H1 (cell line): ENCODE data around the gene ZNF689. TPM values are rescaled to one million over a fixed set of nuclear protein-coding genes. Genes with fewer than 3 reads are reported as not detected.
A peak's percentile ranks its signal among the peaks of the same experiment; 100 is the strongest.

ENCODE experiments used
- BRCA1 ChIP-seq: IDR thresholded peaks from 2 replicates; pipeline ENCODE4 v1.6.1; 2012; ENCODE audit warnings: low read depth, low read length, improper control_type of control experiment
- CTBP2 ChIP-seq: IDR thresholded peaks from 2 replicates; pipeline ENCODE4 v1.7.0; 2011; ENCODE audit warnings: borderline replicate concordance, mild to moderate bottlenecking, moderate library complexity, mixed read lengths, low read length; ENCODE audit not compliant: insufficient read depth, insufficient read length
- EP300 ChIP-seq, 2 experiments: IDR thresholded peaks; 1 replicate in 1 of 2; 2 replicates in 1 of 2; pipeline ENCODE4 v1.6.1; 2011 to 2012; ENCODE audit warnings: low read depth in 2 of 2, low read length in 2 of 2, mild to moderate bottlenecking in 2 of 2, borderline replicate concordance in 1 of 2, inconsistent platforms in 1 of 2, moderate library complexity in 1 of 2
- EZH2 ChIP-seq: fragments of 200-600 bp; sonication (generic); IDR thresholded peaks from 2 replicates; pipeline ENCODE4 v1.7.1; 2012; ENCODE audit warnings: low read depth, mild to moderate bottlenecking, moderate library complexity, low read length, inconsistent platforms; ENCODE audit not compliant: severe bottlenecking
- GABPA ChIP-seq: IDR thresholded peaks from 2 replicates; pipeline ENCODE4 v1.6.1; 2011; ENCODE audit warnings: mild to moderate bottlenecking, low read length, moderate library complexity, borderline replicate concordance; ENCODE audit not compliant: insufficient read depth
- HDAC2 ChIP-seq, 2 experiments: fragments of 300-600 bp in 1 of 2; sonication (generic) in 1 of 2; IDR thresholded peaks; 2 replicates each; pipeline ENCODE4 v1.6.1; 2011 to 2012; ENCODE audit warnings: low read depth in 2 of 2, low read length in 2 of 2, mild to moderate bottlenecking in 2 of 2, moderate library complexity in 2 of 2, borderline replicate concordance in 1 of 2, inconsistent platforms in 1 of 2
- KDM4A ChIP-seq: IDR thresholded peaks from one replicate; pipeline ENCODE4 v1.7.1; 2012; ENCODE audit warnings: low read depth, mild to moderate bottlenecking, moderate library complexity, low read length, inconsistent platforms; ENCODE audit not compliant: severe bottlenecking
- NANOG ChIP-seq: IDR thresholded peaks from 2 replicates; pipeline ENCODE4 v1.6.1; 2011; ENCODE audit warnings: low read length, low read depth, mild to moderate bottlenecking, inconsistent platforms; ENCODE audit not compliant: insufficient read depth, poor library complexity, severe bottlenecking
- NRF1 ChIP-seq: IDR thresholded peaks from 2 replicates; pipeline ENCODE4 v1.6.1; 2011; ENCODE audit warnings: mild to moderate bottlenecking, low read depth, low read length, improper control_type of control experiment
- POLR2A ChIP-seq, 2 experiments: IDR thresholded peaks; 1 replicate in 1 of 2; 2 replicates in 1 of 2; pipeline ENCODE4 v1.6.1; 2011; ENCODE audit warnings: low read depth in 2 of 2, low read length in 2 of 2, mild to moderate bottlenecking in 2 of 2; ENCODE audit errors: control extremely low read depth in 1 of 2
- POU5F1 ChIP-seq: IDR thresholded peaks from 2 replicates; pipeline ENCODE4 v1.6.1; 2011; ENCODE audit warnings: low read depth, mild to moderate bottlenecking, low read length, moderate library complexity
- RXRA ChIP-seq: IDR thresholded peaks from 2 replicates; pipeline ENCODE4 v1.6.1; 2011; ENCODE audit warnings: low read depth, mild to moderate bottlenecking, low read length, moderate library complexity; ENCODE audit not compliant: insufficient read depth
- SAP30 ChIP-seq: fragments of 300-600 bp; sonication (generic); IDR thresholded peaks from 2 replicates; pipeline ENCODE4 v1.7.1; 2012; ENCODE audit warnings: low read length, moderate library complexity, mild to moderate bottlenecking, inconsistent platforms; ENCODE audit not compliant: insufficient read depth, insufficient replicate concordance
- SIX5 ChIP-seq: IDR thresholded peaks from 2 replicates; pipeline ENCODE4 v1.6.1; 2011; ENCODE audit warnings: mild to moderate bottlenecking, low read depth, low read length
- SRF ChIP-seq: IDR thresholded peaks from 2 replicates; pipeline ENCODE4 v1.6.1; 2011; ENCODE audit warnings: mild to moderate bottlenecking, low read depth, low read length, moderate library complexity
- SUZ12 ChIP-seq: fragments of 200-600 bp; sonication (generic); IDR thresholded peaks from 2 replicates; pipeline ENCODE4 v1.6.1; 2012; ENCODE audit warnings: mild to moderate bottlenecking, inconsistent platforms, low read length, moderate library complexity, mixed read lengths
- TBP ChIP-seq: IDR thresholded peaks from 2 replicates; pipeline ENCODE4 v1.6.1; 2011; ENCODE audit warnings: low read depth, low read length, improper control_type of control experiment
- TEAD4 ChIP-seq: IDR thresholded peaks from 2 replicates; pipeline ENCODE4 v1.6.1; 2012; ENCODE audit warnings: low read depth, low read length, inconsistent platforms, mixed read lengths
- YY1 ChIP-seq: IDR thresholded peaks from 2 replicates; pipeline ENCODE4 v1.6.1; 2011; ENCODE audit warnings: low read depth, mild to moderate bottlenecking, low read length
- polyA plus RNA-seq, 7 experiments: library from polyadenylated mRNA; depleted of rRNA in 3 of 7; stranded (reverse) in 5 of 7; unstranded in 2 of 7; fragments of >200 nt in 5 of 7; fragments of 200-250 nt in 2 of 7; gene quantifications; 1 replicate in 5 of 7; 2 replicates in 1 of 7; 4 replicates in 1 of 7; pipeline versions ENCODE4 v1.2.1 to v1.2.3, GENCODE V29; 2011 to 2013; ENCODE audit warnings: missing spikeins in 2 of 7, mixed read lengths in 2 of 7
- total RNA-seq: library from RNA; stranded (reverse); fragmentation: NEBNext Ultra II Directional; extraction: Animal tissue kit (Norgen Biotek cat#: 25700); gene quantifications from 2 replicates; pipeline ENCODE4 v1.2.1, GENCODE V29; 2021
- TF ChIP-seq, protein P1 (sequence below), 3 experiments: IDR thresholded peaks; 1 replicate in 2 of 3; 2 replicates in 1 of 3; pipeline versions ENCODE4 v1.5.1 to v1.6.1; 2011; ENCODE audit warnings: low read length in 3 of 3, mild to moderate bottlenecking in 3 of 3, inconsistent platforms in 2 of 3, low read depth in 1 of 3, moderate library complexity in 1 of 3; ENCODE audit not compliant: insufficient read depth in 1 of 3; ENCODE audit errors: control extremely low read depth in 1 of 3

ZNF689 gene
- total and polyA plus RNA-seq, 2 of the 8 experiments (the other 6 are each of a cell fraction or from before 2014, with no cell fraction given): 14.3 to 15.3 TPM

DNA sequence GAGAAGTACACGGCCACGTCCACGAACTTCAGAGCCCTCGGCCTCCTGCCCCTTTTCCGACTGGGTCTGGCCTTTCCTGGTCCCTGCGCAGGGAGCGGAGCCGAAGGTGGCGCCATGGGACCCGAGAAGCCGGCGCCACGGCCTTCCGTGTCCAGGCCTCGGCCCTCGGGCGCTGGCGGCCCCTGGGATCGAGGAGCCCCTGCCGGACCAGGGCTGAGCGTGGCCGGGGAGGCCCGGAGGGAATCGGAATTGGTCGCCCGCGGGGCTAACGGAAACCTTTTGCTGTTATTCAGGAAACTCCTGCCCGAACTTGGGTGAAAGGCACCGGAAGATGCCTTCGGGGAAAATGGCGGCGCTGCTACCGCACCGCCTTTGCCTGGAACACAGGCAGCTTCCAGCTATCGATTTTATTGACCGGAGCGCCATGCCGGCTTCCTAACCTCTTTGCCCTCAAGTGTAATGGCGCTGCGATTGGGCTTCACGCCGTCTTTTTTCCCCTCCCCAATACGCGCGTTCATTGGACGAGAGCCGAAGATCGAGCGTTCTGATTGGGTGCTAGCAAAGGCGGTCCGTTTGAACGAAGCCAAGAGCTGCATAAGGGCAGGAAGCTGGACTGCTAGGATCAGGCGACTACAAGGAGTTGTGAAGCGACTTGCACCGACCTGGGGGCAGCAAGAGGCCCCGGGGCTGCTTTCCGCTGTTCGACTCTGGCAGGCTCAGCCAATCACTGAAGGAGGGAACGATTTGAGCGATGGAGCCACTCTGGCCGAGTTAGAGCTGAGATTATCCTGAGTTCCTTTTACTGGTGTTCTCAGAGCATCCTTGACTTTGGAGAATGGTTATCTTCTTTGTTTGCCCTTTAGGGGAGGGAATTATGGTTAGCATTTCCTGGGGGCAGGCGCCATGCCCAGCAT lies at the start of gene ZNF689 (continued):
- TF ChIP-seq RXRA (no peak), SUZ12 (no peak), SIX5 (peak; percentile 94), NANOG (no peak), POLR2A (IDR thresholded peaks at IDR 0.05; ENCODE audit: control extremely low read depth in 1 of 2, low read depth in 2 of 2, low read length in 2 of 2) (peak; percentile 78 to 86), POU5F1 (no peak), BRCA1 (no peak), SRF (no peak), TEAD4 (no peak), EP300 (IDR thresholded peaks at IDR 0.05; ENCODE audit: borderline replicate concordance in 1 of 2, low read depth in 2 of 2, low read length in 2 of 2) (no peak), HDAC2 (IDR thresholded peaks at IDR 0.05; ENCODE audit: borderline replicate concordance in 1 of 2, low read depth in 2 of 2, low read length in 2 of 2) (peak in 1 of 2 experiments; percentile 47; a peak in 1 of 4 replicates), GABPA (0 out of 2 replicates have a peak, but pooled peaks have one; percentile 3), CTBP2 (no peak), TBP (peak; percentile 93), NRF1 (peak; percentile 13; the same call in 1 of the 2 replicates), SAP30 (peak; percentile 35), KDM4A (peak; percentile 24), EZH2 (no peak), YY1 (peak; percentile 100)
- TF ChIP-seq, protein P1, sequence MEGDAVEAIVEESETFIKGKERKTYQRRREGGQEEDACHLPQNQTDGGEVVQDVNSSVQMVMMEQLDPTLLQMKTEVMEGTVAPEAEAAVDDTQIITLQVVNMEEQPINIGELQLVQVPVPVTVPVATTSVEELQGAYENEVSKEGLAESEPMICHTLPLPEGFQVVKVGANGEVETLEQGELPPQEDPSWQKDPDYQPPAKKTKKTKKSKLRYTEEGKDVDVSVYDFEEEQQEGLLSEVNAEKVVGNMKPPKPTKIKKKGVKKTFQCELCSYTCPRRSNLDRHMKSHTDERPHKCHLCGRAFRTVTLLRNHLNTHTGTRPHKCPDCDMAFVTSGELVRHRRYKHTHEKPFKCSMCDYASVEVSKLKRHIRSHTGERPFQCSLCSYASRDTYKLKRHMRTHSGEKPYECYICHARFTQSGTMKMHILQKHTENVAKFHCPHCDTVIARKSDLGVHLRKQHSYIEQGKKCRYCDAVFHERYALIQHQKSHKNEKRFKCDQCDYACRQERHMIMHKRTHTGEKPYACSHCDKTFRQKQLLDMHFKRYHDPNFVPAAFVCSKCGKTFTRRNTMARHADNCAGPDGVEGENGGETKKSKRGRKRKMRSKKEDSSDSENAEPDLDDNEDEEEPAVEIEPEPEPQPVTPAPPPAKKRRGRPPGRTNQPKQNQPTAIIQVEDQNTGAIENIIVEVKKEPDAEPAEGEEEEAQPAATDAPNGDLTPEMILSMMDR (IDR thresholded peaks at IDR 0.05; ENCODE audit: control extremely low read depth in 1 of 3, insufficient read depth in 1 of 3, low read depth in 1 of 3, low read length in 3 of 3): no peak
